IMR-90 (cell line): Measurements from ENCODE around the gene TESK2. TPM values are rescaled to one million over a fixed set of nuclear protein-coding genes. Genes with fewer than 3 reads are reported as not detected.

Experiments
- ATAC-seq: fragments of 200-7000 bp; cut with Tn5 transposase; 2 replicates; pipeline ENCODE4 v1.9.1; 2020; ENCODE audit warnings: low read depth, mild to moderate bottlenecking, moderate library complexity
- BruUV-seq: library from RNA; stranded (reverse); fragments of 400-500 nt; replicated peaks from 2 replicates; lab custom pipeline; 2021; lab: Mats Ljungman, UMichigan
- CTCF ChIA-PET: fragments of 300-600 bp; formaldehyde crosslinking; extraction: SDS; loops from one replicate; lab custom pipeline; 2021; ENCODE audit warnings: antibody characterized with exemption; lab: Yijun Ruan, JAX
- POLR2A ChIA-PET: fragments of 300-600 bp; sonication (Branson Sonifier 250); formaldehyde crosslinking; loops from one replicate; lab custom pipeline; 2022; ENCODE audit warnings: antibody characterized with exemption; ENCODE audit not compliant: unreplicated experiment; lab: Charles Lee
- DNase-seq: peaks from one replicate; pipeline ENCODE4 v3.0.0; 2013
- H2AFZ ChIP-seq: replicated peaks from 2 replicates; pipeline ENCODE3; 2013; ENCODE audit warnings: low read length, mild to moderate bottlenecking; ENCODE audit not compliant: poor library complexity
- H2AK5ac ChIP-seq: 2 replicates; pipeline ENCODE4 v1.6.1; 2013; ENCODE audit warnings: low read depth, low read length, inconsistent platforms
- H2AK9ac ChIP-seq: replicated peaks from 2 replicates; pipeline ENCODE3; 2013; ENCODE audit warnings: mild to moderate bottlenecking, low read depth, low read length, moderate library complexity; ENCODE audit not compliant: poor library complexity
- H2BK120ac ChIP-seq: 2 replicates; pipeline ENCODE4 v1.6.1; 2013; ENCODE audit warnings: low read depth, low read length, inconsistent platforms
- H2BK15ac ChIP-seq: 3 replicates; pipeline ENCODE4 v1.6.1; 2013; ENCODE audit warnings: low read depth, low read length, inconsistent platforms
- H2BK20ac ChIP-seq: 2 replicates; pipeline ENCODE4 v1.6.1; 2013; ENCODE audit warnings: low read depth, mild to moderate bottlenecking, inconsistent platforms, low read length, moderate library complexity
- H2BK5ac ChIP-seq: 2 replicates; pipeline ENCODE4 v1.6.1; 2013; ENCODE audit warnings: mild to moderate bottlenecking, low read depth, low read length, inconsistent platforms; ENCODE audit not compliant: poor library complexity, severe bottlenecking
- H3K14ac ChIP-seq: replicated peaks from 2 replicates; pipeline ENCODE4 v1.6.1; 2013; ENCODE audit warnings: low read depth, low read length, inconsistent platforms
- H3K18ac ChIP-seq: 2 replicates; pipeline ENCODE4 v1.6.1; 2013; ENCODE audit warnings: low read depth, low read length, control low read depth
- H3K23ac ChIP-seq: 2 replicates; pipeline ENCODE4 v1.6.1; 2013; ENCODE audit warnings: low read depth, low read length, inconsistent platforms
- H3K27ac ChIP-seq: 2 replicates; pipeline ENCODE4 v1.5.1; 2013; ENCODE audit warnings: mild to moderate bottlenecking, control low read depth, low read length; ENCODE audit not compliant: insufficient read depth
- H3K27me3 ChIP-seq: 2 replicates; pipeline ENCODE4 v1.6.1; 2013; ENCODE audit warnings: low read length; ENCODE audit not compliant: control insufficient read depth, insufficient read depth
- H3K36me3 ChIP-seq: 2 replicates; pipeline ENCODE4 v1.6.1; 2013; ENCODE audit warnings: low read length, mixed read lengths; ENCODE audit not compliant: control insufficient read depth, insufficient read depth
- H3K4ac ChIP-seq: 2 replicates; pipeline ENCODE4 v1.6.1; 2013; ENCODE audit warnings: low read depth, low read length, inconsistent platforms
- H3K4me1 ChIP-seq: 2 replicates; pipeline ENCODE4 v1.6.1; 2013; ENCODE audit warnings: low read length, mixed read lengths; ENCODE audit not compliant: control insufficient read depth, insufficient read depth
- H3K4me2 ChIP-seq: 2 replicates; pipeline ENCODE4 v1.6.1; 2013; ENCODE audit warnings: low read depth, mild to moderate bottlenecking, control low read depth, low read length, moderate library complexity
- H3K4me3 ChIP-seq: 2 replicates; pipeline ENCODE4 v1.5.1; 2013; ENCODE audit warnings: low read depth, mild to moderate bottlenecking, control low read depth, low read length, moderate library complexity; ENCODE audit not compliant: insufficient read depth
- H3K56ac ChIP-seq: 2 replicates; pipeline ENCODE4 v1.6.1; 2013; ENCODE audit warnings: low read length, inconsistent platforms; ENCODE audit not compliant: insufficient read depth; ENCODE audit errors: extremely low read depth
- H3K79me1 ChIP-seq, 2 experiments: 2 replicates each; pipeline ENCODE4 v1.6.1; 2013; ENCODE audit warnings: low read length in 2 of 2, inconsistent platforms in 1 of 2, low read depth in 1 of 2
- H3K9ac ChIP-seq: 2 replicates; pipeline ENCODE4 v1.6.1; 2013; ENCODE audit warnings: low read depth, low read length, control low read depth
- H3K9me1 ChIP-seq: 2 replicates; pipeline ENCODE4 v1.6.1; 2013; ENCODE audit warnings: low read length, inconsistent platforms; ENCODE audit not compliant: insufficient read depth
- H3K9me3 ChIP-seq: 2 replicates; pipeline ENCODE4 v1.6.1; 2013; ENCODE audit warnings: low read length; ENCODE audit not compliant: control insufficient read depth, insufficient read depth
- H4K20me1 ChIP-seq: 2 replicates; pipeline ENCODE4 v1.6.1; 2013; ENCODE audit warnings: low read length, inconsistent platforms; ENCODE audit not compliant: insufficient read depth
- H4K5ac ChIP-seq: 2 replicates; pipeline ENCODE4 v1.6.1; 2013; ENCODE audit warnings: mild to moderate bottlenecking, low read depth, low read length, control low read depth
- H4K8ac ChIP-seq, 2 experiments: 2 replicates each; pipeline ENCODE4 v1.6.1; 2013; ENCODE audit warnings: low read depth in 2 of 2, low read length in 2 of 2, control low read depth in 1 of 2, inconsistent platforms in 1 of 2
- H4K91ac ChIP-seq: 2 replicates; pipeline ENCODE4 v1.6.1; 2013; ENCODE audit warnings: low read depth, low read length, inconsistent platforms; ENCODE audit not compliant: insufficient read depth
- CEBPB ChIP-seq: IDR thresholded peaks from 2 replicates; pipeline ENCODE4 v1.6.1; 2012; ENCODE audit warnings: low read depth, low read length, improper control_type of control experiment
- WGBS, 2 experiments: methylation state at CpG; one replicate each; pipeline versions ENCODE4 v1.1.5 to v1.1.7; 2013; ENCODE audit warnings: missing lambda C conversion rate in 2 of 2; ENCODE audit not compliant: insufficient read length in 1 of 2; ENCODE audit errors: extremely low coverage in 2 of 2; 5-methylcytosine and 5-hydroxymethylcytosine counted together
- dilution Hi-C: fragments of 300-500 bp; cut with HindIII; formaldehyde crosslinking; loops from one replicate; pipeline ENCODE4 v1.14.3; 2018; ENCODE audit warnings: low sequenced_read_pairs; ENCODE audit not compliant: unreplicated experiment
- in situ Hi-C: fragments of 300-500 bp; cut with MboI; formaldehyde crosslinking; loops from 3 replicates; pipeline ENCODE4 v1.14.3; 2019; ENCODE audit warnings: low sequenced_read_pairs, inconsistent platforms, mixed read lengths
- intact Hi-C: fragments of 100-400 bp; cut with micrococcal nuclease; formaldehyde crosslinking; loops from 2 replicates; pipeline ENCODE4 v1.10.0; 2022
- polyA plus RNA-seq, 3 experiments: library from polyadenylated mRNA; depleted of rRNA; stranded (reverse); fragments of >200 nt; gene quantifications; 2 replicates each; pipeline ENCODE4 v1.2.3, GENCODE V29; 2012; ENCODE audit warnings: low replicate concordance in 1 of 3
- total RNA-seq: library from RNA; depleted of rRNA; stranded (reverse); fragments of >200 nt; gene quantifications from 2 replicates; pipeline ENCODE4 v1.2.3, GENCODE V29; 2012
- TF ChIP-seq, protein P1 (sequence below): fragments of 150-350 bp; IDR thresholded peaks from 2 replicates; pipeline ENCODE4 v1.6.1; 2016; ENCODE audit warnings: low read depth, mild to moderate bottlenecking, low read length, moderate library complexity, borderline replicate concordance

The TESK2 gene
- total and polyA plus RNA-seq, 2 of the 4 experiments (the other 2 are of a cell fraction) = 0.90 to 1.3 TPM

DNA sequence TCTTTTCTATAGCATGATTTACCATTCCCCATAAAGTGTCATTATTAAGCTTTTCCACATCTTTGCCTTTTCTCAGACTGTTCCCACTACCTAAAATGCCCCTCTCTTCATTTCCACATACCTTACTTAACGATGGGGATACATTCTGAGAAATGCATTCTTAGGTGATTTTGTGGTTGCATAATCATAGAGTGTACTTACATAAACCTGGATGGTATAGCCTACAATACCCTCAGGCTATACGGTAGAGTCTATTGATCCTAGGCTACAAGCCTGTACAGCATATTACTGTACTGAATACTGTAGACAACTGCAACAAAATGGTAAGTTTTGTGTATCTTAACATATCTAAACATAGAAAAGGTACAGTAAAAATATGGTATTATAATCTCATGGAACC is 95.9 kb downstream of the TESK2 start:
- in situ Hi-C loops = no loop called here
- ATAC-seq = no peak

More for the DNA sequence above, 95.9 kb downstream of the TESK2 start:
- no peak overlapping the region for H3K56ac ChIP-seq
- intact Hi-C loops (no loop called here), dilution Hi-C loops (no loop called here)
- H3K4me3 ChIP-seq = no peak overlapping the region
- H3K9me1 ChIP-seq = no peaks in the 10 kb centered on the region
- H3K9me3 ChIP-seq = no peaks in the 10 kb centered on the region
- no peak overlapping the region for H3K18ac ChIP-seq
- no peaks in the 10 kb centered on the region; the same call in 1 of the 2 replicates for H3K4me1 ChIP-seq
- H3K79me1 ChIP-seq = no peaks in the 10 kb centered on the region
- H4K91ac ChIP-seq = no peak overlapping the region
- H3K36me3 ChIP-seq = no peaks in the 10 kb centered on the region
- no peaks in the 10 kb centered on the region for H3K27me3 ChIP-seq
- H4K8ac ChIP-seq = no peak overlapping the region
- TF ChIP-seq, protein P1, sequence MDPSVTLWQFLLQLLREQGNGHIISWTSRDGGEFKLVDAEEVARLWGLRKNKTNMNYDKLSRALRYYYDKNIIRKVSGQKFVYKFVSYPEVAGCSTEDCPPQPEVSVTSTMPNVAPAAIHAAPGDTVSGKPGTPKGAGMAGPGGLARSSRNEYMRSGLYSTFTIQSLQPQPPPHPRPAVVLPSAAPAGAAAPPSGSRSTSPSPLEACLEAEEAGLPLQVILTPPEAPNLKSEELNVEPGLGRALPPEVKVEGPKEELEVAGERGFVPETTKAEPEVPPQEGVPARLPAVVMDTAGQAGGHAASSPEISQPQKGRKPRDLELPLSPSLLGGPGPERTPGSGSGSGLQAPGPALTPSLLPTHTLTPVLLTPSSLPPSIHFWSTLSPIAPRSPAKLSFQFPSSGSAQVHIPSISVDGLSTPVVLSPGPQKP = no peak
- 0 out of 2 replicates have a peak, but pooled peaks have one; percentile 20 for TF ChIP-seq CEBPB
- no peak overlapping the region for H3K27ac ChIP-seq
- no TSS peak for BruUV-seq
- no peak overlapping the region for H2AK5ac ChIP-seq
- H2BK20ac ChIP-seq = no peak overlapping the region
- H3K9ac ChIP-seq = no peak overlapping the region
- H4K20me1 ChIP-seq = no peaks in the 10 kb centered on the region
- H3K4me2 ChIP-seq = no peak overlapping the region
- H2BK15ac ChIP-seq = no peak overlapping the region
- H4K5ac ChIP-seq = no peak overlapping the region
- H2BK5ac ChIP-seq = no peak overlapping the region
- no peak overlapping the region for H2BK120ac ChIP-seq
- ChIA-PET POLR2A (no interaction called here), CTCF (no interaction called here)
- H3K4ac ChIP-seq = no peak overlapping the region
- no CpG with 5 or more reads among the region's 2 CpGs for WGBS, 2 experiments
- H3K23ac ChIP-seq = no peak overlapping the region
- no peak overlapping the region for H3K14ac ChIP-seq
- no peak overlapping the region for H2AFZ ChIP-seq
- DNase-seq = no peak
- H2AK9ac ChIP-seq = no peak overlapping the region
